HG03457 (cell line): ENCODE data around the gene RIC8B.

ENCODE experiments used
- ATAC-seq: cut with Tn5 transposase; IDR thresholded peaks from one replicate; pipeline ENCODE4 v1.9.1; 2021; ENCODE audit warnings: moderate number of reproducible peaks; ENCODE audit not compliant: unreplicated experiment

Gene RIC8B

GRCh38 chr12:106791531-106791930, 17.0 kb downstream of the RIC8B start:
- ATAC-seq: no peak

- no peak for ATAC-seq
Observed at GRCh38 chr12:106794369-106794768, 19.9 kb downstream of the RIC8B start.

GRCh38 chr12:106801167-106801708, 26.8 kb downstream of the RIC8B start:
- no peak for ATAC-seq

GRCh38 chr12:106801830-106802533, 27.5 kb downstream of the RIC8B start:
- ATAC-seq: no peak

GRCh38 chr12:106804668-106805067, 30.2 kb downstream of the RIC8B start:
- ATAC-seq: no peak

GRCh38 chr12:106814714-106815113, 40.2 kb downstream of the RIC8B start:
- no peak for ATAC-seq

- ATAC-seq: no peak
Observed at GRCh38 chr12:106815741-106816140, 41.3 kb downstream of the RIC8B start.

- ATAC-seq: no peak
Observed at GRCh38 chr12:106816231-106816630, 41.7 kb downstream of the RIC8B start.

GRCh38 chr12:106819991-106820390, 45.5 kb downstream of the RIC8B start:
- ATAC-seq: no peak

- no peak for ATAC-seq
Observed at GRCh38 chr12:106831699-106832098, 57.2 kb downstream of the RIC8B start.

GRCh38 chr12:106837782-106838181, 63.3 kb downstream of the RIC8B start:
- ATAC-seq: no peak

- no peak for ATAC-seq
Observed at GRCh38 chr12:106839333-106839732, 64.9 kb downstream of the RIC8B start.

GRCh38 chr12:106840243-106840642, 65.8 kb downstream of the RIC8B start:
- ATAC-seq: no peak

GRCh38 chr12:106841510-106842302, 67.2 kb downstream of the RIC8B start:
- no peak for ATAC-seq

- no peak for ATAC-seq
Observed at GRCh38 chr12:106845902-106846301, 71.4 kb downstream of the RIC8B start.

GRCh38 chr12:106847861-106848260, 73.4 kb downstream of the RIC8B start:
- ATAC-seq: no peak

GRCh38 chr12:106851306-106851705, 76.8 kb downstream of the RIC8B start:
- no peak for ATAC-seq

- ATAC-seq: no peak
Observed at GRCh38 chr12:106854723-106855122, 80.2 kb downstream of the RIC8B start.

GRCh38 chr12:106855221-106855758, 80.8 kb downstream of the RIC8B start:
- no peak for ATAC-seq

- ATAC-seq: no peak
Observed at GRCh38 chr12:106861984-106862916, 87.8 kb downstream of the RIC8B start.

- no peak for ATAC-seq
Observed at GRCh38 chr12:106863189-106863588, 88.7 kb downstream of the RIC8B start.
